ENCODE measurements around the gene ZNF789. TPM values are rescaled to one million over a fixed set of nuclear protein-coding genes. Genes with fewer than 3 reads are reported as not detected.

The ZNF789 gene
- total and polyA plus RNA-seq, 9 of the 15 experiments (the other 6 are each of a cell fraction or from before 2014, with no cell fraction given): 6.1 to 57.0 (median 24.8) TPM

DNA sequence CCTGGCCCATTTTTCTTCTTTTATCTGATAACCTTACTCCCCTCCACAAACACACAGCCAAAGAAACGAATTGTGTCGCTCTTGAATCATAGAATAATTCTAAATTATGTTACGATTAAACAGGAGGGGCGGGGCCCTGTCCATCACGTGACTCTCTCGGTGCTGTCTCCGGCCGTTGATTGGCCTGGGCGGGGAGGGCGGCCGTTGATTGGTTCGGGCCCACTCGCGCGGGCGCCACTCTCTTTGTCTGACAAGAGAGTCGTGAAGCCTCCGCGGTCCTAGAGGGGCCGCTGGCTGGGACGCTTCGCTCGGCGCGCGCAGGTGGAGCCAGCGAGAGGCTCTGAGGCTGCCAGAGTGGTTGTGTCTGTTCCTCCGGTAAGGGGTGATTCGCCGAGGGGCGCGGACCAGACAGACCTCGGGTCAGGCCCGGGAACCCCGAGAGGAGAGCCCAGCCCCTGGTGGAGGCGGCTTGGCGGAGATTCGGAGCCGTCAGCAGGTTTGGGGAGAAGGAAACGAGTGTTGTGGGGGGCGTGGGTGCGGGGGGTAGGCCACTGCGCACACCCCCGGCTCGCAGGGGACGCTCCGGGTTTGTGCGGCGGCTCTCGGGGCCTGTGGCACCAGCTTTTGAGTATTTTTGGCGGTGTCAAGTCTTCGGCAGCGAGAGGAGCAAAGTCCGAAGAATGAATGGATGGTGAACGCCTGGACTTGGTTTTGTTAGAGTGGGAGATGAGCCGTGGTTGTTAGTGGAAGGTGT lies at the start of gene ZNF789 (continued):
- TF ChIP-seq PRPF4 (IDR thresholded peaks at IDR 0.05; ENCODE audit: insufficient read depth, low read depth, low read length, poor library complexity, severe bottlenecking) (no peak), ZEB2 (IDR thresholded peaks at IDR 0.05) (no peak), L3MBTL2 (IDR thresholded peaks at IDR 0.05) (peak; percentile 74), NR1H2 (CRISPR knock-in tag; IDR thresholded peaks at IDR 0.05) (no peak), TARDBP (IDR thresholded peaks at IDR 0.05) (no peak), OTX1 (CRISPR knock-in tag; IDR thresholded peaks at IDR 0.05) (peak; percentile 72; the same call in 1 of the 2 replicates), SMAD1 (IDR thresholded peaks at IDR 0.05; ENCODE audit: low read depth, low read length, partially characterized antibody) (no peak), GABPB2 (CRISPR knock-in tag; conservative IDR thresholded peaks at IDR 0.05) (no peak), ZFX (CRISPR knock-in tag; IDR thresholded peaks at IDR 0.05) (peak; percentile 64; the same call in 1 of the 2 replicates), E2F3 (CRISPR knock-in tag; IDR thresholded peaks at IDR 0.05) (peak; percentile 69; the same call in 1 of the 2 replicates), FOXA3 (CRISPR knock-in tag; conservative IDR thresholded peaks at IDR 0.05 in 1 of 2, IDR thresholded peaks at IDR 0.05 in 1 of 2) (peak in 1 of 2 experiments; percentile 19; a peak in 1 of 4 replicates), RHOXF2B (CRISPR knock-in tag; conservative IDR thresholded peaks at IDR 0.05) (no peak), NFYB (IDR thresholded peaks at IDR 0.05; ENCODE audit: extremely low read depth, insufficient read length) (peak; percentile 95), HCFC1 (IDR thresholded peaks at IDR 0.05; ENCODE audit: low read depth, low read length) (peak; percentile 69), ZNF143 (CRISPR knock-in tag; IDR thresholded peaks at IDR 0.05) (no peak), ILK (tag; IDR thresholded peaks at IDR 0.05; ENCODE audit: borderline replicate concordance, low read depth) (no peak), CBX3 (IDR thresholded peaks at IDR 0.05; ENCODE audit: borderline replicate concordance in 1 of 2, low read length in 2 of 2) (no peak; a peak in 1 of 3 replicates), ZZZ3 (IDR thresholded peaks at IDR 0.05) (peak; percentile 80)
- TF ChIP-seq, protein P1, sequence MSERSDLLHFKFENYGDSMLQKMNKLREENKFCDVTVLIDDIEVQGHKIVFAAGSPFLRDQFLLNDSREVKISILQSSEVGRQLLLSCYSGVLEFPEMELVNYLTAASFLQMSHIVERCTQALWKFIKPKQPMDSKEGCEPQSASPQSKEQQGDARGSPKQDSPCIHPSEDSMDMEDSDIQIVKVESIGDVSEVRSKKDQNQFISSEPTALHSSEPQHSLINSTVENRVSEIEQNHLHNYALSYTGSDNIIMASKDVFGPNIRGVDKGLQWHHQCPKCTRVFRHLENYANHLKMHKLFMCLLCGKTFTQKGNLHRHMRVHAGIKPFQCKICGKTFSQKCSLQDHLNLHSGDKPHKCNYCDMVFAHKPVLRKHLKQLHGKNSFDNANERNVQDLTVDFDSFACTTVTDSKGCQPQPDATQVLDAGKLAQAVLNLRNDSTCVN (CRISPR knock-in tag; IDR thresholded peaks at IDR 0.05): 0 out of 2 replicates have a peak, but pooled peaks have one; percentile 77
- TF ChIP-seq, protein P2, sequence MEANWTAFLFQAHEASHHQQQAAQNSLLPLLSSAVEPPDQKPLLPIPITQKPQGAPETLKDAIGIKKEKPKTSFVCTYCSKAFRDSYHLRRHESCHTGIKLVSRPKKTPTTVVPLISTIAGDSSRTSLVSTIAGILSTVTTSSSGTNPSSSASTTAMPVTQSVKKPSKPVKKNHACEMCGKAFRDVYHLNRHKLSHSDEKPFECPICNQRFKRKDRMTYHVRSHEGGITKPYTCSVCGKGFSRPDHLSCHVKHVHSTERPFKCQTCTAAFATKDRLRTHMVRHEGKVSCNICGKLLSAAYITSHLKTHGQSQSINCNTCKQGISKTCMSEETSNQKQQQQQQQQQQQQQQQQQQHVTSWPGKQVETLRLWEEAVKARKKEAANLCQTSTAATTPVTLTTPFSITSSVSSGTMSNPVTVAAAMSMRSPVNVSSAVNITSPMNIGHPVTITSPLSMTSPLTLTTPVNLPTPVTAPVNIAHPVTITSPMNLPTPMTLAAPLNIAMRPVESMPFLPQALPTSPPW (CRISPR knock-in tag; IDR thresholded peaks at IDR 0.05): peak; percentile 62; the same call in 1 of the 2 replicates
- TF ChIP-seq, protein P3, sequence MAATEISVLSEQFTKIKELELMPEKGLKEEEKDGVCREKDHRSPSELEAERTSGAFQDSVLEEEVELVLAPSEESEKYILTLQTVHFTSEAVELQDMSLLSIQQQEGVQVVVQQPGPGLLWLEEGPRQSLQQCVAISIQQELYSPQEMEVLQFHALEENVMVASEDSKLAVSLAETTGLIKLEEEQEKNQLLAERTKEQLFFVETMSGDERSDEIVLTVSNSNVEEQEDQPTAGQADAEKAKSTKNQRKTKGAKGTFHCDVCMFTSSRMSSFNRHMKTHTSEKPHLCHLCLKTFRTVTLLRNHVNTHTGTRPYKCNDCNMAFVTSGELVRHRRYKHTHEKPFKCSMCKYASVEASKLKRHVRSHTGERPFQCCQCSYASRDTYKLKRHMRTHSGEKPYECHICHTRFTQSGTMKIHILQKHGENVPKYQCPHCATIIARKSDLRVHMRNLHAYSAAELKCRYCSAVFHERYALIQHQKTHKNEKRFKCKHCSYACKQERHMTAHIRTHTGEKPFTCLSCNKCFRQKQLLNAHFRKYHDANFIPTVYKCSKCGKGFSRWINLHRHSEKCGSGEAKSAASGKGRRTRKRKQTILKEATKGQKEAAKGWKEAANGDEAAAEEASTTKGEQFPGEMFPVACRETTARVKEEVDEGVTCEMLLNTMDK (IDR thresholded peaks at IDR 0.05; ENCODE audit: borderline replicate concordance, insufficient read depth, low read depth, low read length, poor library complexity, severe bottlenecking): no peak
- TF ChIP-seq, protein P4, sequence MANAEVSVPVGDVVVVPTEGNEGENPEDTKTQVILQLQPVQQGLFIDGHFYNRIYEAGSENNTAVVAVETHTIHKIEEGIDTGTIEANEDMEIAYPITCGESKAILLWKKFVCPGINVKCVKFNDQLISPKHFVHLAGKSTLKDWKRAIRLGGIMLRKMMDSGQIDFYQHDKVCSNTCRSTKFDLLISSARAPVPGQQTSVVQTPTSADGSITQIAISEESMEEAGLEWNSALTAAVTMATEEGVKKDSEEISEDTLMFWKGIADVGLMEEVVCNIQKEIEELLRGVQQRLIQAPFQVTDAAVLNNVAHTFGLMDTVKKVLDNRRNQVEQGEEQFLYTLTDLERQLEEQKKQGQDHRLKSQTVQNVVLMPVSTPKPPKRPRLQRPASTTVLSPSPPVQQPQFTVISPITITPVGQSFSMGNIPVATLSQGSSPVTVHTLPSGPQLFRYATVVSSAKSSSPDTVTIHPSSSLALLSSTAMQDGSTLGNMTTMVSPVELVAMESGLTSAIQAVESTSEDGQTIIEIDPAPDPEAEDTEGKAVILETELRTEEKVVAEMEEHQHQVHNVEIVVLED (CRISPR knock-in tag; IDR thresholded peaks at IDR 0.05): no peak

All from K562 (cell line).